ENCODE results near the gene KCNJ1.

The KCNJ1 gene

GRCh38 chr11:128846985-128847384 lies 20.1 kb downstream of the KCNJ1 start:
- DNase-seq: no peak

- peak; percentile 15 for DNase-seq
Observed at GRCh38 chr11:128845334-128845780, 21.7 kb downstream of the KCNJ1 start.

- DNase-seq: no peak
Observed at GRCh38 chr11:128843198-128843785, 23.8 kb downstream of the KCNJ1 start.

GRCh38 chr11:128841461-128842072 lies 25.5 kb downstream of the KCNJ1 start:
- DNase-seq: no peak

DNA sequence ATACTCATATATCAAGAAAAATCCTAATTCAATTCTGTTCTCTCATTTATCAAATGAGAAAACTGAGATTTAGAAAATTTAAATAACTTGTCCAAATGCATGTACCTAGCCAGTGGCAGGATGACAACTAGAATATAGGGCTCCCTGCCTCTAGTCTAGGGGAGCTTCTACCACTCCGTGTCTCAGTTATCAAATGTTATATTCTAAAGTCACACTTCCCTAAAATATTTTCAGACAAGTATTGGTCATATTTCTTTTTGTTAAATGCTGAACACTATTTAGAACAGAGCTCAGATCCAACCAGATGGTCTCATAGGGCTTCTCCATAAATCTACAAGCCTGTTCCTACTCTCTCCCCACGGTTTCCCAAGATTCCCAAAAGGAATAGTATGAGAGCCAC lies 26.3 kb downstream of the KCNJ1 start:
- DNase-seq: no peak

GRCh38 chr11:128840137-128840536 lies 27.0 kb downstream of the KCNJ1 start:
- DNase-seq: no peak

- no peak for DNase-seq
Observed at GRCh38 chr11:128839081-128839480, 28.0 kb downstream of the KCNJ1 start.

DNA sequence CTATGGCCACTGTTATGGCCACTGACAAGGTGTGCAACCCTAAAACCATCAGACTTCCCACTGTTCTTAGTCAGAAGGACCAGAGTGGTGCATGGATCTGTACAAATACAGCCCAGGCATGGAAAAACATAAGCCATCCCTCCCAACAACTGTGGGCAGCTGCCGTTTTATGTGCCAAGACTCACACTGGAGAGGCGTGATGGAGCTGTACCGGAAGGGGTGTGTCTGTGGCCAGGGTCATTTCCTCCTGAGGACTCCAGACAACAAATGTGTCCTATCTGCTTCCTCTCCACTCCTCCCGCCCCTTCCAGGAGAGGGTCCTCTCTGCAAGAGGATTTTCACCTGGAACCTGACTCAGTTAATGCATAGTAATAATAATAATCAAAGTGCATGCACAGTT lies 29.5 kb downstream of the KCNJ1 start:
- peak; percentile 14 for DNase-seq

DNA sequence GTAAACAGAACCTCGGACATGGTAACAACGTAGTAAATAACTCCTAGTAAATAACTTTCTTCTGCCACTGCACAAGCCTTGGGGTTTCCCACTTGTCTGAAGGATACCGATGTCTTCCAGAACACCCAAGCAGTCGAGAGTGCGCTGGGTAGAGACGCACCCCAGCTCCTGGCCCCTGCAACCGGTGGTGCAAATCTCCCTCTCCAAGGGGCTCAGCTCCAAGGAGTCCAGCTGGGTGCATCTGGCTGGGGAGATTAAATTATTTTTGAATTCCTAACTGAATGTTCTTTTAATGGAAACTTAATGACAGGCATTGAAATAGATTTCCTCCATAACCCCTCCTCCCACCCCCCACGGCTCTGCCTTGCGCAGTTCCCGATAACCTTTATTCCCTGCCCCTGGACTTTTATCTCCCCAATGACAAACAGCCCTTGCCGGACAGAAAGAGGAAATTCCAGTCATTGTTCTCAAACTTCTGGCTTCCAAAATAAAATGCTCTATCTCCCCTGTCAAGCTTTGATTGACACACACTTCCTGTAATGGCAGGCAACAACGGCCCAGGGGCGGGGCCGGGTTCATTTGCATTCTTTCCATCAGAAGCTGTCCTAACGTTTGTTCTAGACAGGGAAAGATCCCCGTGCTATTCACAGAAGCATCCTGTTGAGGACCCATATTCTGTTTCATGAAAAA lies 31.2 kb downstream of the KCNJ1 start:
- no peak for DNase-seq

DNA sequence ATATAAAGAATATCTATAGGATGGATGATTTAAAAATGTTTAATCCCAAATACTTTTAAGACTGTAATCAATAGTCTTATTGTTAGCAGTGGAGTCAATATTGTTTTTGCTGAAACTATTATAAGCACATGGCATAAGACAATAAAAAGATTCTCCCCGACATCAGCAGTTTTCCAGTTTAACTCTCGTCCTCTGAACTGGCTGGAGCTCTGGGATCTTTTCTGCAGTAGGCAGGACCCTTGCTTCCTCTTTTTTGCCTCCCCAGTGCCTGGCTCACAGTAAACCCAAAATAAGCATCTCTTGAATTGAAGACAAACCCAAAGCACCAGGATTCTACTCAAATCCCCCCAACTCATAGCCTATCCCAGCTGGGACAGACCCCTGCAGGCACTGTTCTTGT lies 32.9 kb downstream of the KCNJ1 start:
- no peak for DNase-seq

- DNase-seq: no peak
Observed at GRCh38 chr11:128832121-128832497, 35.0 kb downstream of the KCNJ1 start.

DNA sequence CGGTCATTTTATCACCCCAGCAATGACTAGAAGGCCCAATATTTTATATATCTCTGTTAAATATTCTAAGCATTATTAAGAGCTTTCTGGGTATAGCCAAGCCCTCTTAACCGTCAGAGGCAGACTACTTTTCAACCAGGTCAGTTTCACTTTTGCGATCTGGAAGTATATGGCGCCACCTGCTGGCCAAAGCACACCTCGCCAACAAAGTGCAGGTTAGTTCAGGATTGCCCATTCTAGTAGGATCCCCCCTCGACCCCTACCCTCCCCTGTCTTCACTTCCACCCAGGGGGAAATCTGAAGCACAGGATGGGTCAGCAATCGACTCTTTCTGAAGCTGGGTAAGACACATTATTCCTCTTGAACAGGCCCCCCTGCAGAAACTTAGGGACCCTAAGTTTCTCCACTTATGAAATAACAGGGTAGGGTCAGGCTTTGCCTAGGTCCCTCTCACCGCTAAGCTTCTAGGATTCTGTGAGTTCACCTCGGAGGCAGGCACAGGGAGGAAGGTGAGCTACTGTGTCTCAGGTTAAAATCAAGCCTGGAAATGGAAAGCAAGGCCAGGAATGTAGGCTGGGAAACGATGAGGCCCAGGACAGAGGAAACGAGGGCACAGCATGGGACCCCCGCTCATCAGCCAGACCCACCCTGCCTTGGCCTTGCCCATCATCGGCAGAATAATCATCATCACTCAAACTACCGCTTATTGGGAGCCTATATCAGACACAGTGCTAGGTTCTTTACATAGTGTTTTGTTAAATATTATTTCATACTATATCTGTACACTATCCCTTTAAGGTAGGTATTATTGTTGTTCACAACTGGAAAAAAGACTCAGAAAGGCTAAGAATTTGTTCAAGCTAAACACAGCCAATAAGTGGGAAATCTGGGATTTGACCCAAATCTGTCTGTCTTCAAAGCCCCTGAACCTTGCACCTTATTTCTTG lies 35.6 kb downstream of the KCNJ1 start:
- DNase-seq: peak; percentile 88

DNA sequence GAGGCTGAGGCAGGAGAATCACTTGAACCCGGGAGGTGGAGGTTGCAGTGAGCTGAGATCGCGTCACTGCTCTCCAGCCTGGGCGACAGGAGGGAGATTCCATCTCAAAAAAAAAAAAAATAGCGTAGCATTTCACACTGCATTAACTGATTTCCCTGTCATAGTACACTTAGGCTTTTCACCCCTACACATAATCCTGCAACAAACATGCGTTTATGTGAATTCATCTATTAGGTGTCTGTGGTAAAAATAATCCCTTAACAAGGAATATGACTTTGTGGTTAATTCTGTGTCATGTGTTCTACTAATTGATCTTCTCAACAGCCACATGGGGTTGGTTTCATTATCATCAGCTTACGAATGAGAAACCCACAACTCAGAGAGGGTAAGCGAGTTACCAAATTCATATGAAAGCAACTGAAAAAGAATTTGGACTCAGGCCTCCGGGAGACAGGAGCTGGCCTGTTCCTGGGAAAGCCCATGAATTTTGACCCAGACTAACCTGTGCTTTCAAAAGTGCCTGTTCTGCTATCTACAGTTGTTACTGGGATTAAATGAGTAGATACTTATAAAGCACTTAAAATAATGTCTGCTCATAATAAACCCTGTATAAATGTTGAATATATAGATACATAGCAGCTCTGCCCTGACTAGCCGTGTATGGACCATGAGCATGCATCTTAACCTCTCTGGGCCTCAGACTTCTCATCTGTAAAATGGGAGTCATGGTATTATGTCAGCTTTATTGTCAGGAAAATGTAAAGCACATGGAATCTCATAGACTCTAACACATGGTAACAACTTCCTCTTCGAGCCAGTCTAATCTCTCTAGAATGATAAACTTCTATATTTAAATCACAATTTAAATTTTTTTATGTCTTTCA lies 36.6 kb downstream of the KCNJ1 start:
- peak; percentile 55 for DNase-seq

GRCh38 chr11:128828350-128828749 lies 38.7 kb downstream of the KCNJ1 start:
- DNase-seq: no peak

- DNase-seq: no peak
Observed at GRCh38 chr11:128827191-128827893, 39.8 kb downstream of the KCNJ1 start.

GRCh38 chr11:128825050-128825784 lies 41.9 kb downstream of the KCNJ1 start:
- no peak for DNase-seq

- no peak for DNase-seq
Observed at GRCh38 chr11:128824191-128825049, 42.7 kb downstream of the KCNJ1 start.

- no peak for DNase-seq
Observed at GRCh38 chr11:128823753-128824152, 43.3 kb downstream of the KCNJ1 start.

DNA sequence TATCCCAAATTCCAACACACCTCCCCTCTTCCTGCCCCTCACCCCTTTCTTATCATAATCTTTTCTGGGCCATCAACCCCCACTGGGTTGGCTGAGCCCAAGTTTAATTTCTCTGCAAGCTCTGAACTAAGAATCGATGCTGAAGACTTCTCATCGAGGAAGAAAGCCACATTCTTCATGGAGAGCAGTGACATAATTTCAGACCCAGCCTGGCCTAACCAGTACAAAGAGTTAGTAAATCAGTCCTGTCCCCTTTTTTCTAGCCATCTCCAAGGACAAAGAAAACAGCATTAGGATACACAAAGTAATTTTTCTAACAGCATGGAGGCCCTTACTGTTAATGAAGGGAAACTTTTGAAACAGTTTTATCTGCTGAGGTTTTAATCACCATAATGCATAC lies 45.0 kb downstream of the KCNJ1 start:
- DNase-seq: no peak

DNA sequence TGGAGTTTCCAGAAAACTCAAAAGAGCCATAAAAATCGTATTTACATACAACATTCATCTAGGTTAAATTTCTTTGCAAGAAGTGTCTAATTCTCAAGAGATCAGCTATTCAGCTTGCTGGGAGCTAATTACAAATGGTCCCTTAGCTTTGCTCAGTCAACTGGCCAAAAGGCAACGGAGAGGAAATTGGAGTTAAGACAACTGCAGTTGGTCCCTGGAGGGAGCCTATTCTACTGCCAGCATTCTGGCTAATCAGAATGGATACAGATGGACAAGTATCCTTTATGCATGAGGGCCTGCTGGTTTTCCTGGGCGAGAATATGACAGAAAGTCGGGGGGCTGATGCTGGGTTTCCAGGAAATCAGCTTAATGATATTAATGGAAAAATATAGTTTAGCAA lies 45.5 kb downstream of the KCNJ1 start:
- no peak for DNase-seq
